Activated CD4-positive, alpha-beta T cell treated with anti-CD3 and anti-CD28 coated beads, Interleukin-2, Interleukin-4, amounts not matched to agents 100 ng/mL and 50 ng/mL, durations not matched to agents 16 hours and 8 hours (primary cell): ENCODE data around the gene NFX1.
A peak's percentile ranks its signal among the peaks of the same experiment; 100 is the strongest.
"Not testable (repeated sequence)": the region's sequence is repeated elsewhere in the genome, so short reads cannot be mapped to it uniquely, and the experiment has no call there.

Source experiments
- DNase-seq: peaks from one replicate; pipeline ENCODE4 v3.0.0-alpha.2; 2020; ENCODE audit warnings: low spot score

Gene NFX1

GRCh38 chr9:33310748-33311147 is 20.4 kb downstream of the NFX1 start:
- DNase-seq: no peak

DNA sequence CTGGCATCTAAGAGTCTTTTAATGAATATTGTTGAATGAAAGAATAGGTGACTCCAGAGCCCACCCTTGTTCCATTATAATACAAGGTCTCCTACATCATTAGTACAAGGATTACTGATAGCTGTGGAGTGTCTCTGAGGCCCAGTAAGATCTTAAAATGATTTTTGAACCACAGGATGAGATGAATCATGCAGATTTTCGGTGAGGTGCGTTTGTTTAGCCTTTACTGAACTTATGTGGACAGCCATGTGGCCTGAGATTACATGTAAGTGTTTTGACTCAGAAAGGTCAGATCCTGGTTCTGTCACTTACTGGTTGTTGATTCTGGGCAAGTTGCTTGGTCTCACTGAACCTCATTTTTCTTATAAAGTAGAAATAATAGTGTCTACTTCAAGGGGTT is 21.6 kb downstream of the NFX1 start:
- peak; percentile 42 for DNase-seq

DNA sequence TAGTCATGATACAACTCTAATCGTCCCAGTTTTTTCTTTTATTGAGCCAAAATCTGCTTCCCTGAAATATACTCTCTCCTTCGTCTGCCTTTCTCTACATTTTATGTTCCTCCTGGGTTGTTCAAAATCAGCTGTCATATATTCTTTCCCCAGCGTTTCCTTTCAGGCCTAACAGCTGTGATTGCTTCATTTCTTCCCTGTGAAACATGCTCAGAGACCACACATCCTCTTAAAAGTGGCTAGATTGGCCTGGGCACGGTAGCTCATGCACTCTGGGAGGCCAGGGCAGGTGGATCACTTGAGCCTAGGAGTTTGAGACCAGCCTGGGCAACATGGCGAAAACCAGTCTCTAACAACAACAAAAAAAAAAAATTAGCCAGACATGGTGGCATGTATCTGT is 25.1 kb downstream of the NFX1 start:
- DNase-seq: no peak

GRCh38 chr9:33317136-33317535 is 26.8 kb downstream of the NFX1 start:
- not testable (repeated sequence) for DNase-seq

DNA sequence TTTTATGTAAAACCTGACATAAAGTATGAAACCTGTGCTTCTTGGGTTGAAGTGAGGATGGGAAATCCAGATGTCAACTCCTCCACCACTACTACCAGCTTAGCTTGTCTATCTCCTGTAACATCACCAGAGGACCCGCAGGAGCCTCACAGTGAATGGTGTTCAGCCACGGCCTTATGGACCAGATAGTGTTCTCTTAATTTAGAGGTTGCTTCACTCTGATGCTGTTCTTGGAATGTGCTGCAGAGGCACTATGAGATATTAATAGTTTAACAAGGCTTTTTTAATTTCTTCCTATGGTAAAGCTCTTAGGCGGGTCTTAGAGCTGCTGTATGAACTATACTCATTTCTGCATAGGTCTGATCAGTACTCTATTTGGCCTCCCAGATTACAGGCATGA is 27.9 kb downstream of the NFX1 start:
- DNase-seq: no peak

GRCh38 chr9:33318781-33319180 is 28.5 kb downstream of the NFX1 start:
- DNase-seq: no peak

DNA sequence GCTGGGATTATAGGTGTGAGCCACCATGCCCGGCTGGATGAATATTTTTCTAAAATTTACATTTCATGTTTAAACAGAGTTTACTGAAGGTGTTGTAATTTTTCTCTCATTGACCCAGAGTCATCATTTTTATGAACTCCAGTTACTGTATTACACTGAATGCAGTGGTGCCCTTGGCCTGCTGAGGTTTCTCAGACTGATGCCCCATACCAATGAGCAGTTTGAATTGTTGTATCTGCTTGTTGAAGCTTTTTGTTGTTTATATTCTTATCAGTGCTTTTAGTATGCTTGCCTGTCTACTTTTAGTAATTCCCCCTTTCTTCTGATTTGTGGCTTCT is 29.9 kb downstream of the NFX1 start:
- no peak for DNase-seq

GRCh38 chr9:33320568-33321261 is 30.4 kb downstream of the NFX1 start:
- peak; percentile 15 for DNase-seq

- no peak for DNase-seq
Observed at GRCh38 chr9:33329117-33329563, 38.8 kb downstream of the NFX1 start.

GRCh38 chr9:33329979-33330378 is 39.7 kb downstream of the NFX1 start:
- no peak for DNase-seq

DNA sequence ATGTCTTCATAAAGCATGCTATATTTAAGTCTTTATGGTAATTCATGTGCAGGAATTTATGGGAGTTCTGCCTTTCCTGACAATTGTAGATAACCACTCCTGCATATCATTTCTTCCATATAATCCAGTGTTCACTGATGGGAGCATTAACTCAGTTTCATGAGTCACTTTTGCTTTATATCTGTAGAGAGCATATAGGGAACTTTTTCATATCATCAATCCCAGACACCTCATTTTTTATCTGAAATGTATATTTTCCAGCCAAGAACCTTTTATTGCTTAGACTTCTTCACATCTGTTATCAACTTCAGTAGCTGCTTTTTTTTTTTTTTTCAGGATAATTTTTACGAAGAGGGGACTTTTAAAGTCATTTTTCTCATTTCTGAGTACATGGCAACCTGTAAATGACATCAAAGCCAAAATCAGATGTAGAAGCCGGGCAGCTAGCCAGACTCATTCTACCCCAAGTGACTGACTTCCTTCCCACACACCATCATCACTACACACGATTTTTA is 41.1 kb downstream of the NFX1 start:
- DNase-seq: no peak

- DNase-seq: no peak
Observed at GRCh38 chr9:33332011-33332410, 41.7 kb downstream of the NFX1 start.

DNA sequence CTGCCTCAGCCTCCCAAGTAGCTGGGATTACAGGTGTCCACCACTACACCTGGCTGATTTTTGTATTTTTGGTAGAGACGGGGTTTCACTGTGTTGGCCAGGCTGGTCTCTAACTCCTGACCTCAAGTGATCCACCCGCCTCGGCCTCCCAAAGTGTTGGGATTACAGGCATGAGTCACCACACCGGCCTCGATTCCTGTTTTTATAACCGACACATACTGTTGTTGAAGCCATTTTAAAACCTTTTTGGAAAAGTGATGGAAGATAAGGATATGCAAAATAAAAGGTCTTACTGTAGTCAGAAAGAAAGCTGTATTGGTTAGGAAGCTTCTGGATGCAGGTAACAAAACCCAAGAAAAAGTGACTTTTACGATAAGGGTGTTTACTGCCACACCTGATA is 42.6 kb downstream of the NFX1 start:
- DNase-seq: not testable (repeated sequence)

GRCh38 chr9:33340186-33340585 is 49.9 kb downstream of the NFX1 start:
- no peak for DNase-seq

DNA sequence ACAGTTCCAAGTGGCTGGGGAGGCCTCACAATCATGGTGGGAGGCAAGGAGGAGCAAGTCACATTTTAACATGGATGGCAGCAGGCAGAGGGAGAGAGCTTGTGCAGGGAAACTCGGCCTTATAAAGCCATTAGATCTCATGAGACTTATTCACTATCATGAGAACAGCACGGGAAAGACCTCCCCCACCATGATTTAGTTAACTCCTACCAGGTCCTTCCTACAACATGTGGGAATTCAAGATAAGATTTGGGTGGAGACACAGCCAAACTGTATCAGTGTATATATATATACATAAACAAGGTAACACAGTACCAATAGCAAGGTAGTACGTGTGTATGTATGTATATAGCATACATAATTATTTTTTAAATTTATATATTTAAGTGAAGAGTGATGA is 50.9 kb downstream of the NFX1 start:
- DNase-seq: no peak

DNA sequence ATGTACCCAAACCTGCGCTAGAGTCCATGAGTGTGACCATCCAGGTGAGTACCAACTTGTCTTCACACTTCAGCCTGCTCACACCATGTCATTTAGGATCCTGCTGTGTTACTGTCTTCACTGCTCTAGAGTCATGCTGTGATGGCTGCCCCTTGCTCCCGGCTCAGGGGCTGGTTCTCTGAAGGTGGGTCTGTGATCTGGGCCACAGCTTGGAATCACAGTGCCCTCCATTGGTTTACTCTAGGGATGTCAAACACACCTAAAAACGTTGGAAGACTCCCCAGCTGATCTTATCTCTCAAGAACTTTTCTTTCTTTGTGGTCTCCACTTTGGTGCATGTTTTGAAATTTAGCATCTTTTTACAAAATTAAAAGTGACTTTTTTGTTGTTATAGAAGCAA is 53.8 kb downstream of the NFX1 start:
- no peak for DNase-seq

GRCh38 chr9:33346564-33346963 is 56.2 kb downstream of the NFX1 start:
- no peak for DNase-seq

GRCh38 chr9:33348998-33349397 is 58.7 kb downstream of the NFX1 start:
- no peak for DNase-seq

DNA sequence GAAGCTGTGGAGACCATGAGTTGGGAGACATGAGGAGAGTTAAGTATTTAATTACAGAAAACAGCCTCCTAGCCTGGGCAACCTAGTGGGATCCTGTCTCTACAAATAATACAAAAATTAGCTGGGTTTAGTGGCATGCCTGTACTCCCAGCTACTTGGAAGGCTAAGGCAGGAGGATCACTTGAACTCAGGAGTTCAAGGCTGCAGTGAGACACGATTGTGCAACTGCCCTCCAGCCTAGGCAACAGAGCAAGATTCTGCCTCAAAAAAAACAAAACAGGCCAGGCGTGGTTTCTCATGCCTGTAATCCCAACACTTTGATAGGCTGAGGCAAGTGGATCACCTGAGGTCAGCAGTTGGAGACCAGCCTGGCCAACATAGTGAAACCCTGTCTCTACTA is 59.4 kb downstream of the NFX1 start:
- DNase-seq: no peak

DNA sequence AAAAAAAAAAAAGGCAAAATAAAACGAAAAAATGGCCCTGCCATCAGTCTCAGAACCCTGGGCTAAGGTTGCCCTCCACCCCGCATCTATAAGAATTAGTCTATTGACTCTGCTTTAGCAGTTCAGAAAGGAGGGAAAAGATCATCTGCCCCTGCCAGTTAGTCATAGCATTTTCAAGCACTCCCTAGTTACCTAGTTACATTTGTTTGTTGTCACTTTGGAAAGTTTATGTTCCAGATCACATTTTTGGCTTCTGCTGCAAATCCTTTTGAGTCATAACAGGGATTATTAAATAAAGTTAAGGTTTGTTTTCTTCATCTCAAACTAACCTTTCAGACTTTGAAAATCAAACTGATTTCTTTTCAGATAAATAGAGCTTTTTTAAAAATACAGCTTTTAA is 60.0 kb downstream of the NFX1 start:
- DNase-seq: no peak

DNA sequence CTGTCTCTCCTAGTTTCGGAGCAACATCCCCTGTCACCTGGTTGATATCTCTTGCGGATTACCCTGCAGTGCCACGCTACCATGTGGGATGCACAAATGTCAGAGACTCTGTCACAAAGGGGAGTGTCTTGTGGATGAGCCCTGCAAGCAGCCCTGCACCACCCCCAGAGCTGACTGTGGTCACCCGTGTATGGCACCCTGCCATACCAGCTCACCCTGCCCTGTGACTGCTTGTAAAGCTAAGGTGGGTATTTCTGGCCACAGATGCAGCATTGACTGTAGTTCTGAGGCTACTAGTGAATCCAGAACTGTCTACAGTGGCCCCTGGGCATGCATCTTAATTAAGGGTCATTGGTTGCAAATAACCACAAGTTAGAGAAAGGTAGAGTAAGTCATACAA is 61.2 kb downstream of the NFX1 start:
- DNase-seq: no peak

GRCh38 chr9:33354651-33355211 is 64.4 kb downstream of the NFX1 start:
- no peak for DNase-seq

- no peak for DNase-seq
Observed at GRCh38 chr9:33355933-33356332, 65.6 kb downstream of the NFX1 start.

GRCh38 chr9:33358641-33359040 is 68.3 kb downstream of the NFX1 start:
- DNase-seq: not testable (repeated sequence)
